ENCODE results near the gene LCN10.

- TF ChIP-seq, protein P1, sequence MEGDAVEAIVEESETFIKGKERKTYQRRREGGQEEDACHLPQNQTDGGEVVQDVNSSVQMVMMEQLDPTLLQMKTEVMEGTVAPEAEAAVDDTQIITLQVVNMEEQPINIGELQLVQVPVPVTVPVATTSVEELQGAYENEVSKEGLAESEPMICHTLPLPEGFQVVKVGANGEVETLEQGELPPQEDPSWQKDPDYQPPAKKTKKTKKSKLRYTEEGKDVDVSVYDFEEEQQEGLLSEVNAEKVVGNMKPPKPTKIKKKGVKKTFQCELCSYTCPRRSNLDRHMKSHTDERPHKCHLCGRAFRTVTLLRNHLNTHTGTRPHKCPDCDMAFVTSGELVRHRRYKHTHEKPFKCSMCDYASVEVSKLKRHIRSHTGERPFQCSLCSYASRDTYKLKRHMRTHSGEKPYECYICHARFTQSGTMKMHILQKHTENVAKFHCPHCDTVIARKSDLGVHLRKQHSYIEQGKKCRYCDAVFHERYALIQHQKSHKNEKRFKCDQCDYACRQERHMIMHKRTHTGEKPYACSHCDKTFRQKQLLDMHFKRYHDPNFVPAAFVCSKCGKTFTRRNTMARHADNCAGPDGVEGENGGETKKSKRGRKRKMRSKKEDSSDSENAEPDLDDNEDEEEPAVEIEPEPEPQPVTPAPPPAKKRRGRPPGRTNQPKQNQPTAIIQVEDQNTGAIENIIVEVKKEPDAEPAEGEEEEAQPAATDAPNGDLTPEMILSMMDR (IDR thresholded peaks at IDR 0.05 in 2 of 3, conservative IDR thresholded peaks at IDR 0.05 in 1 of 3; ENCODE audit: insufficient read depth in 2 of 3, low read depth in 1 of 3, low read length in 3 of 3) = no peak
- no peak for TF ChIP-seq LARP7 (IDR thresholded peaks at IDR 0.05)
- TF ChIP-seq RFX5 (IDR thresholded peaks at IDR 0.05; ENCODE audit: low read depth, low read length) = no peak
- TF ChIP-seq GABPA (tag; conservative IDR thresholded peaks at IDR 0.05; ENCODE audit: low read depth) = no peak
- no peak for TF ChIP-seq BMI1 (IDR thresholded peaks at IDR 0.05; ENCODE audit: low read length)
- no peak for TF ChIP-seq ZFP36 (IDR thresholded peaks at IDR 0.05; ENCODE audit: low read depth, low read length, partially characterized antibody)
These were observed 8.5 kb upstream of the LCN10 start for GRCh38 chr9:136751244-136751643.
